IPS-18a (cell line): ENCODE data around the gene VWA3B.

Source experiments
- H3K27ac ChIP-seq: one replicate; pipeline ENCODE4 v1.5.1; 2013; ENCODE audit warnings: low read length
- H3K27me3 ChIP-seq: one replicate; pipeline ENCODE4 v1.6.1; 2013; ENCODE audit warnings: mild to moderate bottlenecking, low read length; ENCODE audit not compliant: control insufficient read depth, insufficient read depth
- H3K36me3 ChIP-seq: one replicate; pipeline ENCODE4 v1.6.1; 2013; ENCODE audit warnings: low read depth, low read length; ENCODE audit not compliant: control insufficient read depth
- H3K4me1 ChIP-seq: one replicate; pipeline ENCODE4 v1.6.1; 2013; ENCODE audit warnings: low read depth, low read length; ENCODE audit not compliant: control insufficient read depth
- H3K4me3 ChIP-seq: one replicate; pipeline ENCODE4 v1.5.1; 2013; ENCODE audit warnings: low read length
- H3K9ac ChIP-seq: one replicate; pipeline ENCODE4 v1.6.1; 2013; ENCODE audit warnings: mild to moderate bottlenecking, low read length, moderate library complexity
- H3K9me3 ChIP-seq: one replicate; pipeline ENCODE4 v1.6.1; 2013; ENCODE audit warnings: low read depth, low read length; ENCODE audit not compliant: control insufficient read depth

Gene VWA3B

GRCh38 chr2:98355881-98356280 is 268.9 kb downstream of the VWA3B start:
- H3K4me1 ChIP-seq = no peaks in the 10 kb centered on the region
- H3K4me3 ChIP-seq = no peak overlapping the region
- no peaks in the 10 kb centered on the region for H3K27me3 ChIP-seq
- H3K36me3 ChIP-seq = no peaks in the 10 kb centered on the region
- no peak overlapping the region for H3K9ac ChIP-seq
- no peaks in the 10 kb centered on the region for H3K9me3 ChIP-seq
- no peak overlapping the region for H3K27ac ChIP-seq

- no peaks in the 10 kb centered on the region for H3K9me3 ChIP-seq
- H3K4me1 ChIP-seq = no peaks in the 10 kb centered on the region
- H3K9ac ChIP-seq = no peak overlapping the region
- H3K4me3 ChIP-seq = no peak overlapping the region
- H3K27me3 ChIP-seq = no peaks in the 10 kb centered on the region
- no peaks in the 10 kb centered on the region for H3K36me3 ChIP-seq
- H3K27ac ChIP-seq = no peak overlapping the region
These were observed 269.8 kb downstream of the VWA3B start for GRCh38 chr2:98356729-98357128.

- Histone ChIP-seq H3K36me3 (no peaks in the 10 kb centered on the region), H3K4me3 (no peak overlapping the region), H3K9ac (no peak overlapping the region), H3K9me3 (no peaks in the 10 kb centered on the region), H3K4me1 (no peaks in the 10 kb centered on the region), H3K27me3 (no peaks in the 10 kb centered on the region), H3K27ac (no peak overlapping the region)
These were observed 270.9 kb downstream of the VWA3B start for GRCh38 chr2:98357849-98358248.

GRCh38 chr2:98359986-98360385 is 273.0 kb downstream of the VWA3B start:
- Histone ChIP-seq H3K27ac (no peak overlapping the region), H3K4me1 (no peaks in the 10 kb centered on the region), H3K4me3 (no peak overlapping the region), H3K36me3 (no peaks in the 10 kb centered on the region), H3K9ac (no peak overlapping the region), H3K27me3 (no peaks in the 10 kb centered on the region), H3K9me3 (no peaks in the 10 kb centered on the region)
